GM19239 (cell line): ENCODE measurements around the gene ZNF224.

Source experiments
- DNase-seq: peaks from one replicate; pipeline ENCODE4 v3.0.0; 2011; ENCODE audit warnings: low spot score; ENCODE audit not compliant: insufficient read length
- FAIRE-seq: peaks from 2 replicates; lab custom pipeline; 2011; peaks lifted over from hg19 to GRCh38; lab: Jason Lieb, UNC

Gene ZNF224

GRCh38 chr19:44093931-44094765, at the start of gene ZNF224:
TSS of gene ZNF224 (plus strand) at chr19:44094361. CDS start at chr19:44097874, 3,513 bp downstream.
- DNase-seq (peak; percentile 80), FAIRE-seq (peak; percentile 98)

- DNase-seq = no peak
- FAIRE-seq = peak; percentile 42
Measured at GRCh38 chr19:44050740-44051649, 43.2 kb upstream of the ZNF224 start.

GRCh38 chr19:44051650-44052402, 42.3 kb upstream of the ZNF224 start, which contains the start of gene ZNF223:
TSS of gene ZNF223 (plus strand) at chr19:44052036. CDS start at chr19:44055177, 3,141 bp downstream.
- peak; percentile 63 for FAIRE-seq

DNA sequence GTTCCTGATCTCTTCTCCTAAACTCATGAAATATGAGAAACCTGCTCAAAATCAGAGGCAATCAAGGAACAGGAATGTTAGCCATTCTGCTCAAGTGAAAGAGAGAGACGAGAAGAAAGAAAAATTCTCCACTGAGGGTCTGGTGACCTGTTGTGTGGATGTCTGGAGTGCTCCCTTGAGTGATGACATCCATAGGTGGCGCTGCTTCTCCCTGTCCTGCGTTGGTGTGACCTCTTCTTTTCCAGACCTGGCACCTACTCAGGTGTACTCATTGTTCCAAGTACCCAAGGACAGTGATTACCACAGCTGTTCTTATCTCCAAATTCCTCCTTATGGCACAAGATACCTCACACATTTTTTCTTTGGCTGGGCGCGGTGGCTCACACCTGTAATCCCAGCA, 38.3 kb upstream of the ZNF224 start:
- no peak for FAIRE-seq
- no peak for DNase-seq

More at GRCh38 chr19:44051650-44052402, 42.3 kb upstream of the ZNF224 start, which contains the start of gene ZNF223:
- peak; percentile 35 for DNase-seq

DNA sequence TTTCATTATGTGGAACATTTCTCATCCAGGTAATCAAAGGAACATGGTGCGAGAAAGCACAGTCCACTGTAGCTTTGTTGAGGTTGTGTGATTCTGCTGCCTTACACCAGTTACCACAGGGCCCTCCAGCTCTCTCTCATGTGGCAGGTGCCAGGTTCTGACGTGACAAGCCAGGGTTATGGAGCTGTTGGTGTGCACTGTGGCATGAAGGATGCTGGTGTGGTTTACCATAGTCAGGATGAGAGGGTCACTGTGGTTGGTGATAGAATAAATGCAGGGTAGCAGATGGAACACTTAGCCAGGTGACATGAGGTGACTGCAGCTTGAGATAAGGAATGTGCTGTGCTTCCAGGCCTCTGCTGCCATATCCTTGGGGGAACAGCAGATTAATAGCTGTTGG, 34.9 kb upstream of the ZNF224 start:
- DNase-seq (no peak), FAIRE-seq (no peak)

- DNase-seq (no peak), FAIRE-seq (no peak)
Measured at GRCh38 chr19:44061038-44061437, 33.1 kb upstream of the ZNF224 start.

GRCh38 chr19:44066305-44066704, 27.9 kb upstream of the ZNF224 start:
- DNase-seq (no peak), FAIRE-seq (no peak)

GRCh38 chr19:44069415-44069814, 24.7 kb upstream of the ZNF224 start:
- no peak for FAIRE-seq
- no peak for DNase-seq

GRCh38 chr19:44071824-44072542, 22.2 kb upstream of the ZNF224 start, which contains the start of gene ZNF284:
TSS of gene ZNF284 (plus strand) at chr19:44072159. CDS start at chr19:44076390, 4,231 bp downstream.
- peak; percentile 80 for DNase-seq
- peak; percentile 92 for FAIRE-seq

- FAIRE-seq = no peak
- DNase-seq = no peak
Measured at GRCh38 chr19:44072543-44073401, 21.4 kb upstream of the ZNF224 start.

- FAIRE-seq (no peak), DNase-seq (no peak)
Measured at GRCh38 chr19:44076325-44076724, 17.8 kb upstream of the ZNF224 start.

DNA sequence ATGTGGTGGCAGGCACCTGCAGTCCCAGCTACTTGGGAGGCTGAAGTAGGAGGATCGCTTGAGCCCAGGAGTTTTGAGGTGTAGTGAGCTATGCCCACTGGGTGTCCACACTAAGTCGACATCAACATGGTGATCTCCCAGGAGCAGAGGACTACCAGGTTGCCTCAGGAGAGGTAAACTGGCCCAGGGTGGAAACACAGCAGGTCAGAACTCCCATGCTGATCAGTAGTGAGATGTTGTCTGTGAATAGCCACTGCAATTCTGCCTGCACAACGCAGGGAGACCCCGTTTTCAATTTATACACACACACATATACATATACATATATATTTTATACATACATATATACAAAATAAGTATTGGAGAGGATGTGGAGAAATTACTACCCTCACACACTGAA, 2.1 kb upstream of the ZNF224 start:
- no peak for DNase-seq
- FAIRE-seq = no peak

DNA sequence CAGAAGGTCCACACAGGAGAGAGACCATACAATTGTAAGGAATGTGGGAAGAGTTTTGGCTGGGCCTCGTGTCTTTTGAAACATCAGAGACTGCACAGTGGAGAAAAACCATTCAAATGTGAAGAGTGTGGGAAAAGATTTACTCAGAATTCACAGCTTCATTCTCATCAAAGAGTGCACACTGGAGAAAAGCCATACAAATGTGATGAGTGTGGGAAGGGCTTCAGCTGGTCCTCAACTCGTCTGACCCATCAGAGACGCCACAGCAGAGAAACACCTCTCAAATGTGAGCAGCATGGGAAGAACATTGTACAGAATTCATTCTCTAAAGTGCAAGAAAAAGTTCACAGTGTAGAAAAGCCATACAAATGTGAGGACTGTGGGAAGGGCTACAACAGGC, 13.6 kb downstream of the ZNF224 start:
- DNase-seq (no peak), FAIRE-seq (no peak)

DNA sequence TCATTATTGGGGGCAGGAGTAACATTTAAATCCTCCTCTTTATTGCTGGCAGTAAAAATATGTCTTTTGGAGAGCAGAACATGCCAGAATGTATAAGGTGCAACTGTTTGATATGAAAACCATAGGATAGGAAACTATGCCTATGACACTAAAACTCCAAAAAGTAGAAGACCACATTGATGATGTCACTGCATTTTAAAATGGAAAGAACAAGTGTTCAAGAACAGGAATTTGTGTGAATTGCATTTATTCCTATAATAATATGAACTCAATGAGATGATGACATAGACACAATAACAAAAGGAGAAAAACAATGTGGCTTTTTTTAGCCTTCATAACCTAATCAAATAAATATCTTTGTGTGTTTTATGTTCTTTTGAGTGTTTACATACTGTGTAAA, 15.3 kb downstream of the ZNF224 start:
- FAIRE-seq = no peak
- no peak for DNase-seq

- DNase-seq = no peak
- FAIRE-seq = peak; percentile 21
Measured at GRCh38 chr19:44111910-44112463, 17.8 kb downstream of the ZNF224 start.

- FAIRE-seq = no peak
- no peak for DNase-seq
Measured at GRCh38 chr19:44112802-44113137, 18.6 kb downstream of the ZNF224 start.

DNA sequence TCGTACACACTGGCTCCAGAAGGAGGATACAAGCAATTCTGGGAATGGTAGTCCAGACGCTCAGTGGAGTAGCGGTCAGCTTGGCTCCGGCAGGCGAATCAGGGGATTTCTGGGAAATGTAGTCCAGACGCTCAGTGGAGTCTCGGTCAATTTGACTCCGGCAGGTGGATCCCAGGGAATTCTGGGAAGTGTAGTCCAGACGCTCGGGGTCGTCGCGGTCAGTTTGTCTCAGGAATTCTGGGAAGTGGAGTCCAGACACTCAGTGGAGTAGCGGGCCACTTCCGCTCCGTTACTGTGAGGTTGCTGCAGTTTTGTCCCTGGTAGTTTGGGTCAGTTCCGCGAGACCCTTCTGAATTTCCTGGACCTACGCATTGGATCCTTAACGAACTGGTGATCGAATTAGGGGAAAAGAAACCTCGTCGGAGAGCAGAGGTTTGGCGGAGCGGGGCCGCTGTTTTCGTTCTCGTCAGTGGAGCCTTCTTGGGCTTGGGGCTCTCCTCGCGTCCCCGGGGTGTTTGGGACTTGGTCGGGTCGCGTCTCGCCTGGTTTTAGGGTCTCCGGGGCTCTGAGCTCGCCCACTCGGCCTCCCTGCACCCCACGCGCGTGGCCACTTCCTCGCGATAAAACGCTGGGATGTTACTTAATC, 19.1 kb downstream of the ZNF224 start, which contains the start of gene ZNF225:
Gene ZNF225 (plus strand): TSS at position 262 of the 646 bp plus-strand sequence. CDS start 2,429 bp downstream, outside the sequence.
- FAIRE-seq (peak; percentile 95), DNase-seq (peak; percentile 68)
